ENCODE measurements around the gene LRRC75A. TPM values are rescaled to one million over a fixed set of nuclear protein-coding genes. Genes with fewer than 3 reads are reported as not detected.

The LRRC75A gene
- total RNA-seq, 1 experiment from 2014 or later: 22.9 TPM

DNA sequence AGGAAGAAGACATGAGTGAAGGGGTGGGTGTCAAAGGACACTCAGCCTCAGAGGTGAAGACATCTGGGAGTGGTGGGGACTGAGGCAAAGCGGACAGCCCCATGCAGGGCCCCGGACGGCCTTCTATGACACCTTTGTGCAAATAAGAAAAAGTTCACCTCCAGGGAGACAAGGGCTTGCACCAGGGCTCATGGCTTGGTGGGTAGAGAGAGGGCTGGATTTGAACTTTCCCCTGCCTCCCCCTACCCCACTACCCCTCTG lies 30.5 kb downstream of the LRRC75A start:
- no peak overlapping the region for H3K27ac Mint-ChIP-seq
- POLR2A ChIA-PET: no interaction called here
- DNase-seq (ENCODE audit: low spot score): no peak
- TF ChIP-seq, protein P1, sequence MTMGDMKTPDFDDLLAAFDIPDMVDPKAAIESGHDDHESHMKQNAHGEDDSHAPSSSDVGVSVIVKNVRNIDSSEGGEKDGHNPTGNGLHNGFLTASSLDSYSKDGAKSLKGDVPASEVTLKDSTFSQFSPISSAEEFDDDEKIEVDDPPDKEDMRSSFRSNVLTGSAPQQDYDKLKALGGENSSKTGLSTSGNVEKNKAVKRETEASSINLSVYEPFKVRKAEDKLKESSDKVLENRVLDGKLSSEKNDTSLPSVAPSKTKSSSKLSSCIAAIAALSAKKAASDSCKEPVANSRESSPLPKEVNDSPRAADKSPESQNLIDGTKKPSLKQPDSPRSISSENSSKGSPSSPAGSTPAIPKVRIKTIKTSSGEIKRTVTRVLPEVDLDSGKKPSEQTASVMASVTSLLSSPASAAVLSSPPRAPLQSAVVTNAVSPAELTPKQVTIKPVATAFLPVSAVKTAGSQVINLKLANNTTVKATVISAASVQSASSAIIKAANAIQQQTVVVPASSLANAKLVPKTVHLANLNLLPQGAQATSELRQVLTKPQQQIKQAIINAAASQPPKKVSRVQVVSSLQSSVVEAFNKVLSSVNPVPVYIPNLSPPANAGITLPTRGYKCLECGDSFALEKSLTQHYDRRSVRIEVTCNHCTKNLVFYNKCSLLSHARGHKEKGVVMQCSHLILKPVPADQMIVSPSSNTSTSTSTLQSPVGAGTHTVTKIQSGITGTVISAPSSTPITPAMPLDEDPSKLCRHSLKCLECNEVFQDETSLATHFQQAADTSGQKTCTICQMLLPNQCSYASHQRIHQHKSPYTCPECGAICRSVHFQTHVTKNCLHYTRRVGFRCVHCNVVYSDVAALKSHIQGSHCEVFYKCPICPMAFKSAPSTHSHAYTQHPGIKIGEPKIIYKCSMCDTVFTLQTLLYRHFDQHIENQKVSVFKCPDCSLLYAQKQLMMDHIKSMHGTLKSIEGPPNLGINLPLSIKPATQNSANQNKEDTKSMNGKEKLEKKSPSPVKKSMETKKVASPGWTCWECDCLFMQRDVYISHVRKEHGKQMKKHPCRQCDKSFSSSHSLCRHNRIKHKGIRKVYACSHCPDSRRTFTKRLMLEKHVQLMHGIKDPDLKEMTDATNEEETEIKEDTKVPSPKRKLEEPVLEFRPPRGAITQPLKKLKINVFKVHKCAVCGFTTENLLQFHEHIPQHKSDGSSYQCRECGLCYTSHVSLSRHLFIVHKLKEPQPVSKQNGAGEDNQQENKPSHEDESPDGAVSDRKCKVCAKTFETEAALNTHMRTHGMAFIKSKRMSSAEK (CRISPR knock-in tag; IDR thresholded peaks at IDR 0.05; ENCODE audit: borderline replicate concordance): no peak
- TF ChIP-seq, protein P2, sequence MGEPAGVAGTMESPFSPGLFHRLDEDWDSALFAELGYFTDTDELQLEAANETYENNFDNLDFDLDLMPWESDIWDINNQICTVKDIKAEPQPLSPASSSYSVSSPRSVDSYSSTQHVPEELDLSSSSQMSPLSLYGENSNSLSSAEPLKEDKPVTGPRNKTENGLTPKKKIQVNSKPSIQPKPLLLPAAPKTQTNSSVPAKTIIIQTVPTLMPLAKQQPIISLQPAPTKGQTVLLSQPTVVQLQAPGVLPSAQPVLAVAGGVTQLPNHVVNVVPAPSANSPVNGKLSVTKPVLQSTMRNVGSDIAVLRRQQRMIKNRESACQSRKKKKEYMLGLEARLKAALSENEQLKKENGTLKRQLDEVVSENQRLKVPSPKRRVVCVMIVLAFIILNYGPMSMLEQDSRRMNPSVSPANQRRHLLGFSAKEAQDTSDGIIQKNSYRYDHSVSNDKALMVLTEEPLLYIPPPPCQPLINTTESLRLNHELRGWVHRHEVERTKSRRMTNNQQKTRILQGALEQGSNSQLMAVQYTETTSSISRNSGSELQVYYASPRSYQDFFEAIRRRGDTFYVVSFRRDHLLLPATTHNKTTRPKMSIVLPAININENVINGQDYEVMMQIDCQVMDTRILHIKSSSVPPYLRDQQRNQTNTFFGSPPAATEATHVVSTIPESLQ (CRISPR knock-in tag; IDR thresholded peaks at IDR 0.05): no peak
- TF ChIP-seq, protein P3, sequence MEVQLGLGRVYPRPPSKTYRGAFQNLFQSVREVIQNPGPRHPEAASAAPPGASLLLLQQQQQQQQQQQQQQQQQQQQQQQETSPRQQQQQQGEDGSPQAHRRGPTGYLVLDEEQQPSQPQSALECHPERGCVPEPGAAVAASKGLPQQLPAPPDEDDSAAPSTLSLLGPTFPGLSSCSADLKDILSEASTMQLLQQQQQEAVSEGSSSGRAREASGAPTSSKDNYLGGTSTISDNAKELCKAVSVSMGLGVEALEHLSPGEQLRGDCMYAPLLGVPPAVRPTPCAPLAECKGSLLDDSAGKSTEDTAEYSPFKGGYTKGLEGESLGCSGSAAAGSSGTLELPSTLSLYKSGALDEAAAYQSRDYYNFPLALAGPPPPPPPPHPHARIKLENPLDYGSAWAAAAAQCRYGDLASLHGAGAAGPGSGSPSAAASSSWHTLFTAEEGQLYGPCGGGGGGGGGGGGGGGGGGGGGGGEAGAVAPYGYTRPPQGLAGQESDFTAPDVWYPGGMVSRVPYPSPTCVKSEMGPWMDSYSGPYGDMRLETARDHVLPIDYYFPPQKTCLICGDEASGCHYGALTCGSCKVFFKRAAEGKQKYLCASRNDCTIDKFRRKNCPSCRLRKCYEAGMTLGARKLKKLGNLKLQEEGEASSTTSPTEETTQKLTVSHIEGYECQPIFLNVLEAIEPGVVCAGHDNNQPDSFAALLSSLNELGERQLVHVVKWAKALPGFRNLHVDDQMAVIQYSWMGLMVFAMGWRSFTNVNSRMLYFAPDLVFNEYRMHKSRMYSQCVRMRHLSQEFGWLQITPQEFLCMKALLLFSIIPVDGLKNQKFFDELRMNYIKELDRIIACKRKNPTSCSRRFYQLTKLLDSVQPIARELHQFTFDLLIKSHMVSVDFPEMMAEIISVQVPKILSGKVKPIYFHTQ (CRISPR knock-in tag; IDR thresholded peaks at IDR 0.05): no peak
- TF ChIP-seq SMAD4 (CRISPR knock-in tag; IDR thresholded peaks at IDR 0.05) (no peak), GRHL2 (CRISPR knock-in tag; IDR thresholded peaks at IDR 0.05; ENCODE audit: insufficient replicate concordance, severe bottlenecking) (no peak), CREB1 (CRISPR knock-in tag; IDR thresholded peaks at IDR 0.05) (no peak), NR3C1 (CRISPR knock-in tag; conservative IDR thresholded peaks at IDR 0.05; ENCODE audit: low read depth) (no peak), HMGA2 (CRISPR knock-in tag; IDR thresholded peaks at IDR 0.05) (no peak)
- TF ChIP-seq, protein P4, sequence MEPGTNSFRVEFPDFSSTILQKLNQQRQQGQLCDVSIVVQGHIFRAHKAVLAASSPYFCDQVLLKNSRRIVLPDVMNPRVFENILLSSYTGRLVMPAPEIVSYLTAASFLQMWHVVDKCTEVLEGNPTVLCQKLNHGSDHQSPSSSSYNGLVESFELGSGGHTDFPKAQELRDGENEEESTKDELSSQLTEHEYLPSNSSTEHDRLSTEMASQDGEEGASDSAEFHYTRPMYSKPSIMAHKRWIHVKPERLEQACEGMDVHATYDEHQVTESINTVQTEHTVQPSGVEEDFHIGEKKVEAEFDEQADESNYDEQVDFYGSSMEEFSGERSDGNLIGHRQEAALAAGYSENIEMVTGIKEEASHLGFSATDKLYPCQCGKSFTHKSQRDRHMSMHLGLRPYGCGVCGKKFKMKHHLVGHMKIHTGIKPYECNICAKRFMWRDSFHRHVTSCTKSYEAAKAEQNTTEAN (CRISPR knock-in tag; IDR thresholded peaks at IDR 0.05): no peak
- TF ChIP-seq, protein P5, sequence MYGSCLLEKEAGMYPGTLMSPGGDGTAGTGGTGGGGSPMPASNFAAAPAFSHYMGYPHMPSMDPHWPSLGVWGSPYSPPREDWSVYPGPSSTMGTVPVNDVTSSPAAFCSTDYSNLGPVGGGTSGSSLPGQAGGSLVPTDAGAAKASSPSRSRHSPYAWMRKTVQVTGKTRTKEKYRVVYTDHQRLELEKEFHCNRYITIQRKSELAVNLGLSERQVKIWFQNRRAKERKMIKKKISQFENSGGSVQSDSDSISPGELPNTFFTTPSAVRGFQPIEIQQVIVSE (CRISPR knock-in tag; IDR thresholded peaks at IDR 0.05; ENCODE audit: borderline replicate concordance): no peak
- TF ChIP-seq, protein P6, sequence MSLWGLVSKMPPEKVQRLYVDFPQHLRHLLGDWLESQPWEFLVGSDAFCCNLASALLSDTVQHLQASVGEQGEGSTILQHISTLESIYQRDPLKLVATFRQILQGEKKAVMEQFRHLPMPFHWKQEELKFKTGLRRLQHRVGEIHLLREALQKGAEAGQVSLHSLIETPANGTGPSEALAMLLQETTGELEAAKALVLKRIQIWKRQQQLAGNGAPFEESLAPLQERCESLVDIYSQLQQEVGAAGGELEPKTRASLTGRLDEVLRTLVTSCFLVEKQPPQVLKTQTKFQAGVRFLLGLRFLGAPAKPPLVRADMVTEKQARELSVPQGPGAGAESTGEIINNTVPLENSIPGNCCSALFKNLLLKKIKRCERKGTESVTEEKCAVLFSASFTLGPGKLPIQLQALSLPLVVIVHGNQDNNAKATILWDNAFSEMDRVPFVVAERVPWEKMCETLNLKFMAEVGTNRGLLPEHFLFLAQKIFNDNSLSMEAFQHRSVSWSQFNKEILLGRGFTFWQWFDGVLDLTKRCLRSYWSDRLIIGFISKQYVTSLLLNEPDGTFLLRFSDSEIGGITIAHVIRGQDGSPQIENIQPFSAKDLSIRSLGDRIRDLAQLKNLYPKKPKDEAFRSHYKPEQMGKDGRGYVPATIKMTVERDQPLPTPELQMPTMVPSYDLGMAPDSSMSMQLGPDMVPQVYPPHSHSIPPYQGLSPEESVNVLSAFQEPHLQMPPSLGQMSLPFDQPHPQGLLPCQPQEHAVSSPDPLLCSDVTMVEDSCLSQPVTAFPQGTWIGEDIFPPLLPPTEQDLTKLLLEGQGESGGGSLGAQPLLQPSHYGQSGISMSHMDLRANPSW (CRISPR knock-in tag; conservative IDR thresholded peaks at IDR 0.05; ENCODE audit: low read depth): no peak
- TF ChIP-seq, protein P7, sequence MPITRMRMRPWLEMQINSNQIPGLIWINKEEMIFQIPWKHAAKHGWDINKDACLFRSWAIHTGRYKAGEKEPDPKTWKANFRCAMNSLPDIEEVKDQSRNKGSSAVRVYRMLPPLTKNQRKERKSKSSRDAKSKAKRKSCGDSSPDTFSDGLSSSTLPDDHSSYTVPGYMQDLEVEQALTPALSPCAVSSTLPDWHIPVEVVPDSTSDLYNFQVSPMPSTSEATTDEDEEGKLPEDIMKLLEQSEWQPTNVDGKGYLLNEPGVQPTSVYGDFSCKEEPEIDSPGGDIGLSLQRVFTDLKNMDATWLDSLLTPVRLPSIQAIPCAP (CRISPR knock-in tag; IDR thresholded peaks at IDR 0.05): no peak
- TF ChIP-seq, protein P8, sequence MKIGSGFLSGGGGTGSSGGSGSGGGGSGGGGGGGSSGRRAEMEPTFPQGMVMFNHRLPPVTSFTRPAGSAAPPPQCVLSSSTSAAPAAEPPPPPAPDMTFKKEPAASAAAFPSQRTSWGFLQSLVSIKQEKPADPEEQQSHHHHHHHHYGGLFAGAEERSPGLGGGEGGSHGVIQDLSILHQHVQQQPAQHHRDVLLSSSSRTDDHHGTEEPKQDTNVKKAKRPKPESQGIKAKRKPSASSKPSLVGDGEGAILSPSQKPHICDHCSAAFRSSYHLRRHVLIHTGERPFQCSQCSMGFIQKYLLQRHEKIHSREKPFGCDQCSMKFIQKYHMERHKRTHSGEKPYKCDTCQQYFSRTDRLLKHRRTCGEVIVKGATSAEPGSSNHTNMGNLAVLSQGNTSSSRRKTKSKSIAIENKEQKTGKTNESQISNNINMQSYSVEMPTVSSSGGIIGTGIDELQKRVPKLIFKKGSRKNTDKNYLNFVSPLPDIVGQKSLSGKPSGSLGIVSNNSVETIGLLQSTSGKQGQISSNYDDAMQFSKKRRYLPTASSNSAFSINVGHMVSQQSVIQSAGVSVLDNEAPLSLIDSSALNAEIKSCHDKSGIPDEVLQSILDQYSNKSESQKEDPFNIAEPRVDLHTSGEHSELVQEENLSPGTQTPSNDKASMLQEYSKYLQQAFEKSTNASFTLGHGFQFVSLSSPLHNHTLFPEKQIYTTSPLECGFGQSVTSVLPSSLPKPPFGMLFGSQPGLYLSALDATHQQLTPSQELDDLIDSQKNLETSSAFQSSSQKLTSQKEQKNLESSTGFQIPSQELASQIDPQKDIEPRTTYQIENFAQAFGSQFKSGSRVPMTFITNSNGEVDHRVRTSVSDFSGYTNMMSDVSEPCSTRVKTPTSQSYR (CRISPR knock-in tag; IDR thresholded peaks at IDR 0.05): no peak
- TF ChIP-seq, protein P9, sequence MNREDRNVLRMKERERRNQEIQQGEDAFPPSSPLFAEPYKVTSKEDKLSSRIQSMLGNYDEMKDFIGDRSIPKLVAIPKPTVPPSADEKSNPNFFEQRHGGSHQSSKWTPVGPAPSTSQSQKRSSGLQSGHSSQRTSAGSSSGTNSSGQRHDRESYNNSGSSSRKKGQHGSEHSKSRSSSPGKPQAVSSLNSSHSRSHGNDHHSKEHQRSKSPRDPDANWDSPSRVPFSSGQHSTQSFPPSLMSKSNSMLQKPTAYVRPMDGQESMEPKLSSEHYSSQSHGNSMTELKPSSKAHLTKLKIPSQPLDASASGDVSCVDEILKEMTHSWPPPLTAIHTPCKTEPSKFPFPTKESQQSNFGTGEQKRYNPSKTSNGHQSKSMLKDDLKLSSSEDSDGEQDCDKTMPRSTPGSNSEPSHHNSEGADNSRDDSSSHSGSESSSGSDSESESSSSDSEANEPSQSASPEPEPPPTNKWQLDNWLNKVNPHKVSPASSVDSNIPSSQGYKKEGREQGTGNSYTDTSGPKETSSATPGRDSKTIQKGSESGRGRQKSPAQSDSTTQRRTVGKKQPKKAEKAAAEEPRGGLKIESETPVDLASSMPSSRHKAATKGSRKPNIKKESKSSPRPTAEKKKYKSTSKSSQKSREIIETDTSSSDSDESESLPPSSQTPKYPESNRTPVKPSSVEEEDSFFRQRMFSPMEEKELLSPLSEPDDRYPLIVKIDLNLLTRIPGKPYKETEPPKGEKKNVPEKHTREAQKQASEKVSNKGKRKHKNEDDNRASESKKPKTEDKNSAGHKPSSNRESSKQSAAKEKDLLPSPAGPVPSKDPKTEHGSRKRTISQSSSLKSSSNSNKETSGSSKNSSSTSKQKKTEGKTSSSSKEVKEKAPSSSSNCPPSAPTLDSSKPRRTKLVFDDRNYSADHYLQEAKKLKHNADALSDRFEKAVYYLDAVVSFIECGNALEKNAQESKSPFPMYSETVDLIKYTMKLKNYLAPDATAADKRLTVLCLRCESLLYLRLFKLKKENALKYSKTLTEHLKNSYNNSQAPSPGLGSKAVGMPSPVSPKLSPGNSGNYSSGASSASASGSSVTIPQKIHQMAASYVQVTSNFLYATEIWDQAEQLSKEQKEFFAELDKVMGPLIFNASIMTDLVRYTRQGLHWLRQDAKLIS (CRISPR knock-in tag; IDR thresholded peaks at IDR 0.05; ENCODE audit: borderline replicate concordance): no peak

More for the DNA sequence above, 30.5 kb downstream of the LRRC75A start:
- no peaks in the 10 kb centered on the region for H3K9me3 Mint-ChIP-seq
- H3K4me3 Mint-ChIP-seq: no peak overlapping the region
- ATAC-seq: no peak
- CTCF ChIA-PET: interaction anchor here (1.1 to 7.6 kb wide), 5 partner anchors 11 to 128 kb away, joined by 3 to 56 read pairs (median 4); no protein-coding TSS in a partner anchor
- peaks cover 58% of the 10 kb centered on the region for H3K4me1 Mint-ChIP-seq
- peaks cover 15% of the 10 kb centered on the region; the same call in 1 of the 2 replicates for H3K36me3 Mint-ChIP-seq
- no peaks in the 10 kb centered on the region; the same call in 1 of the 2 replicates for H3K27me3 Mint-ChIP-seq (ENCODE audit: low read depth)
